Osteocyte (in vitro differentiated cells): ENCODE results near the gene ADAMTS9. TPM values are rescaled to one million over a fixed set of nuclear protein-coding genes. Genes with fewer than 3 reads are reported as not detected.

ENCODE experiments used
- DNase-seq: peaks from one replicate; pipeline ENCODE4 v3.0.0; 2021; ENCODE audit warnings: mixed read lengths; ENCODE audit not compliant: unreplicated experiment; ENCODE audit errors: extremely low spot score
- H3K27ac Mint-ChIP-seq: one replicate; pipeline ENCODE4 v1.8.0; 2021; ENCODE audit warnings: mild to moderate bottlenecking, mixed read lengths; ENCODE audit not compliant: unreplicated experiment
- H3K27me3 Mint-ChIP-seq: one replicate; pipeline ENCODE4 v1.8.0; 2021; ENCODE audit warnings: mixed read lengths; ENCODE audit not compliant: unreplicated experiment
- H3K36me3 Mint-ChIP-seq: one replicate; pipeline ENCODE4 v1.8.0; 2021; ENCODE audit warnings: mixed read lengths; ENCODE audit not compliant: unreplicated experiment
- H3K4me1 Mint-ChIP-seq: one replicate; pipeline ENCODE4 v1.8.0; 2021; ENCODE audit warnings: mixed read lengths; ENCODE audit not compliant: unreplicated experiment
- H3K4me3 Mint-ChIP-seq: one replicate; pipeline ENCODE4 v1.8.0; 2021; ENCODE audit warnings: mild to moderate bottlenecking, moderate library complexity, mixed read lengths; ENCODE audit not compliant: unreplicated experiment
- H3K9me3 Mint-ChIP-seq: one replicate; pipeline ENCODE4 v1.8.0; 2021; ENCODE audit warnings: mixed read lengths; ENCODE audit not compliant: unreplicated experiment
- CTCF ChIP-seq: fragments of 200-600 bp; sonication (generic); IDR thresholded peaks from 2 replicates; pipeline ENCODE4 v1.5.0; 2021; ENCODE audit warnings: antibody characterized with exemption, mild to moderate bottlenecking, moderate library complexity
- total RNA-seq: library from RNA; stranded (reverse); gene quantifications from 2 replicates; pipeline ENCODE4 v1.2.1, GENCODE V29; 2021

ADAMTS9 gene
- total RNA-seq, 1 donor from 2014 or later = 1.5 TPM

- Mint-ChIP-seq H3K9me3 (no peaks in the 10 kb centered on the region), H3K4me1 (no peaks in the 10 kb centered on the region), H3K27ac (no peak overlapping the region), H3K4me3 (no peak overlapping the region), H3K27me3 (no peaks in the 10 kb centered on the region), H3K36me3 (no peaks in the 10 kb centered on the region)
- TF ChIP-seq CTCF = no peak
- no peak for DNase-seq
Measured at GRCh38 chr3:64620020-64620419, 67.8 kb downstream of the ADAMTS9 start.

GRCh38 chr3:64619216-64619615 lies 68.6 kb downstream of the ADAMTS9 start:
- no peak for DNase-seq
- TF ChIP-seq CTCF = no peak
- Mint-ChIP-seq H3K4me3 (no peak overlapping the region), H3K27me3 (peaks cover 4% of the 10 kb centered on the region), H3K4me1 (no peaks in the 10 kb centered on the region), H3K9me3 (no peaks in the 10 kb centered on the region), H3K27ac (no peak overlapping the region), H3K36me3 (no peaks in the 10 kb centered on the region)

GRCh38 chr3:64617610-64618009 lies 70.2 kb downstream of the ADAMTS9 start:
- H3K9me3 Mint-ChIP-seq = no peaks in the 10 kb centered on the region
- H3K27me3 Mint-ChIP-seq = peaks cover 4% of the 10 kb centered on the region
- H3K36me3 Mint-ChIP-seq = no peaks in the 10 kb centered on the region
- no peak overlapping the region for H3K4me3 Mint-ChIP-seq
- H3K27ac Mint-ChIP-seq = no peak overlapping the region
- no peaks in the 10 kb centered on the region for H3K4me1 Mint-ChIP-seq
- DNase-seq = no peak
- TF ChIP-seq CTCF = no peak

- no peak for DNase-seq
- Mint-ChIP-seq H3K9me3 (no peaks in the 10 kb centered on the region), H3K4me1 (no peaks in the 10 kb centered on the region), H3K36me3 (no peaks in the 10 kb centered on the region), H3K27ac (no peak overlapping the region), H3K27me3 (peaks cover 4% of the 10 kb centered on the region), H3K4me3 (no peak overlapping the region)
- TF ChIP-seq CTCF = no peak
Measured at GRCh38 chr3:64616953-64617352, 70.8 kb downstream of the ADAMTS9 start.

- H3K4me1 Mint-ChIP-seq = no peaks in the 10 kb centered on the region
- no peak overlapping the region for H3K4me3 Mint-ChIP-seq
- peaks cover 4% of the 10 kb centered on the region for H3K27me3 Mint-ChIP-seq
- no peak overlapping the region for H3K27ac Mint-ChIP-seq
- H3K9me3 Mint-ChIP-seq = no peaks in the 10 kb centered on the region
- DNase-seq = no peak
- no peak for TF ChIP-seq CTCF
- no peaks in the 10 kb centered on the region for H3K36me3 Mint-ChIP-seq
Measured at GRCh38 chr3:64612916-64613526, 74.8 kb downstream of the ADAMTS9 start.
